Caki2 (cell line): ENCODE data around the gene EHBP1. TPM values are rescaled to one million over a fixed set of nuclear protein-coding genes. Genes with fewer than 3 reads are reported as not detected.
"Not testable (repeated sequence)": the region's sequence is repeated elsewhere in the genome, so short reads cannot be mapped to it uniquely, and the experiment has no call there.

Source experiments
- DNase-seq: peaks from one replicate; pipeline ENCODE4 v3.0.0-alpha.2; 2015; ENCODE audit warnings: low read depth
- in situ Hi-C: cut with HindIII; loops from 2 replicates; pipeline ENCODE4 v1.10.0; 2016; ENCODE audit warnings: low sequenced_read_pairs, low pct_unique_long_range_greater_than_20kb, mixed read lengths
- total RNA-seq: library from RNA; depleted of rRNA; stranded (reverse); fragments of >200 nt; shearing (Covaris generic); gene quantifications from 2 replicates; pipeline ENCODE4 v1.2.3, GENCODE V29; 2014; ENCODE audit warnings: low replicate concordance

The EHBP1 gene
- total RNA-seq, 1 experiment from 2014 or later = 31.6 TPM

DNA sequence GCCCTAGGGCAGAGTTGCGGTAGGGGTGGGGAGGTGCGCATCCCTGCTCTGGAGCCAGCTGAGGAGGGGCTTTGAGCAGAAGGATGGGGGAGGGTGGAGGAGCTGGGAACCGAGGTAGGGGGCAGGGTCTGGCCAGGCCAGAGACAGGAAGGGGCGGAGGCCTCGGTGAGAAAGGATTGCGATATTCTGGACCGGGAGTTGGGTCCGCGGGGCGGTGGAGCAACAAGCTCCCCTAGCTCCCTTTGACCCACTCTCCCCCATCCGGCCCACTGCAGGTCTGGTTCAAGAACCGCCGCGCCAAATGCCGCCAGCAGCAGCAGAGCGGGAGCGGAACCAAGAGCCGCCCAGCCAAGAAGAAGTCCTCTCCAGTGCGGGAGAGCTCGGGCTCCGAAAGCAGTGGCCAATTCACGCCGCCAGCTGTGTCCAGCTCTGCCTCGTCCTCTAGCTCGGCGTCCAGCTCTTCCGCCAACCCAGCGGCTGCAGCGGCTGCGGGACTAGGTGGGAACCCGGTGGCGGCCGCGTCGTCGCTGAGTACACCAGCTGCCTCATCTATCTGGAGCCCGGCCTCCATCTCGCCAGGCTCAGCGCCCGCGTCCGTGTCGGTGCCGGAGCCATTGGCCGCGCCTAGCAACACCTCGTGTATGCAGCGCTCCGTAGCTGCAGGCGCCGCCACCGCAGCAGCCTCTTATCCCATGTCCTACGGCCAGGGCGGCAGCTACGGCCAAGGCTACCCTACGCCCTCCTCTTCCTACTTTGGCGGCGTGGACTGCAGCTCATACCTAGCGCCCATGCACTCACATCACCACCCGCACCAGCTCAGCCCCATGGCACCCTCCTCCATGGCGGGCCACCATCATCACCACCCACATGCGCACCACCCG lies 350.0 kb downstream of the EHBP1 start:
- no peak for DNase-seq
- in situ Hi-C loops = no loop called here

- no peak for DNase-seq
- in situ Hi-C loops = no loop called here
Measured at GRCh38 chr2:63056107-63057050, 350.9 kb downstream of the EHBP1 start.

- DNase-seq = no peak
- in situ Hi-C loops = no loop called here
Measured at GRCh38 chr2:63057249-63058143, 352.0 kb downstream of the EHBP1 start.

GRCh38 chr2:63058144-63058920 lies 352.8 kb downstream of the EHBP1 start:
- in situ Hi-C loops = no loop called here
- DNase-seq = no peak

GRCh38 chr2:63058921-63059792 lies 353.6 kb downstream of the EHBP1 start:
- in situ Hi-C loops = no loop called here

DNA sequence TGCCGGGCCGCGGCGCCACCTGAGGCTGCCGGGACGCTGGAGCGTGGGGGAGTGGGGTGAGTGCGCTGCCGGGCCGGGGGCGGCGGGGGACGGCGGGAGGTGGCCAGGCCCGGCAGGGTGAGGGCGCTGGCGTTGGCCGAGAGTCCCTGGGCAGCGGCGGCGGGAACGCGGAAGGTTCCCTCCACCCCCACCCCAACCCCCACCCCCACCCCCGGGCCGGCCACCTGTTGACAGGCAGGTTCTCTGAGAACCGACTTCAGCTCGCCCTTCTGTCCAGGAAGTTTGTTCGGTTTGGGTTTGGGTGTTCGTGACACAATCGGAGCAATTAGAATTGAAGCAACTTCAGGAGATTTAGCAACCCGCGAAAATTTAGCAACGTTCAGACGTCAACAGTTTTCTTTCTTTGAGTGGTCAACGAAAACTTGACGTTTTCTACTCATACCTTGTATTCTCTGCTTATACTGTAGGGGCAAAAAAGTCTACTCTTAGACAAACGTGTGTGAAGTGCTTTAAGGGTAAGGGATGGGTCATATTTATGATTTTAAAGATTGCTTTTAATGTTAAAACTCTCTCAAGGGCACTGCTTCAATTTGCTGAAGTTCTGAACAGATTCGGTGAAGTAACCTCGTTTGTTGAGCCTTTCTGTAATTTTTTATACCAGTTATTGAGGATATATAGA lies 354.4 kb downstream of the EHBP1 start:
- in situ Hi-C loops = no loop called here
- no peak for DNase-seq

More at GRCh38 chr2:63058921-63059792, 353.6 kb downstream of the EHBP1 start:
- DNase-seq = no peak

DNA sequence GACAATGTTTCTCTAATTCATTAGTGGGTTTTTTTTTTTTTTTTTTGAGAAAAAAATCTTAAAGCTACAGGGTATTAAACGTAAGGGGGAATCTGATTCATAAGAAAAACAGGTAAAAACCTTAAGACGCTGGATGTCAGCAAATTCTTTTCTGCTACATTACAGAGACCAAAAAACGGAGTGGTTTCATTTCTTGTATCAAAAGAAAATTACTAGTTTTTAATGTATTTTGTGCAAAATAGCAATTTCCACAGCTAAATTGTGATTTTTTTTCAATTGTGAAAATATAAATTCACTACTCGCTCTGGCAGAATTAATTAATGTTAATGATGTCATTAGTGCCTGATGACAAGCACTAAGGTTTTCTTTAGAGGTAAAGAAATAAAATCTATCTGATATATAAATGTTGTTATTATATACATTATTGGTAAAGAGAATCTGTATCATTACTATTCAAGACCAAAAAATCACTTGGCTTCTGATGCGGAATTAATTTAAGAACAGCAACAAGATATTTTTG lies 355.0 kb downstream of the EHBP1 start:
- no peak for DNase-seq
- in situ Hi-C loops = no loop called here

DNA sequence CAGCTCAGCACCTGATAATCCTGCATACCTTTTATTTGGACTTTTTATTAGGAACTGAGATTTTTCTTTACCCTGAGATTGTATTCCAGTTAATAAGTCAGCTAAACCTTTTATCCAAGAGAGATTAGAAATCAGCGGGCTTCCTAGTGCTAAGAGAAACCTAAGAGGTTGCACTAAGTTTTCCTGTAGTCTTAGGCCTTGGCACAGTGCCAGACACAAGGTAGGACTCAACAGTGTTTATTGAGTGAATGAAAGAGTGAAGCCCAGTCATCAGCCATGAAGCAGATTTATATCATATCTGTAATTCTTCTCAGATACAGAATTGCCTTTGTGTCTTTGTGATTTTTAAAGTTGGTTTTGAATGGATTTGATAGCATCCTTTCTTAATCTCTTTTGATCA lies 358.7 kb downstream of the EHBP1 start:
- DNase-seq = no peak

DNA sequence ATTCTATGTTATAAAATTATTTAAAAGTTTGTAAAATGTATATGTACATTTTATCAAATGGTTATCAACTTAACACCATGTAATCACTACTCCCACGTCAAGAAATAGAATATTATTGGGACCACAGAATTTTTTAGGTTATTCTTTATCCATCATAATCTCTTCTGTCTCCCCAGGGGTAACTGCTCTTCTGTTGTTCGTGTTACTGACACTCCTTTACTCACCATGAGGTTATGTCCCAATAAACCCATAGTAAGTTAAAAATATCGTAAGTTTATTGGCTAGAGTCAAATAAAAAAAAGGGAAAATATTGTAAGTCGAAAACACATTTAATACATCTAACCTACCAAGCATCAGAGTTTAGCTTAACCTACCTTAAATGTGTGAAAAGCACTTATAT lies 359.1 kb downstream of the EHBP1 start:
- DNase-seq = no peak
- in situ Hi-C loops = no loop called here

More for the DNA sequence above, 358.7 kb downstream of the EHBP1 start:
- in situ Hi-C loops = no loop called here

GRCh38 chr2:63066265-63066664 lies 360.8 kb downstream of the EHBP1 start:
- in situ Hi-C loops = no loop called here
- no peak for DNase-seq

- DNase-seq = no peak
- in situ Hi-C loops = no loop called here
Measured at GRCh38 chr2:63066838-63067237, 361.3 kb downstream of the EHBP1 start.

- in situ Hi-C loops = no loop called here
- DNase-seq = no peak
Measured at GRCh38 chr2:63071664-63072063, 366.2 kb downstream of the EHBP1 start.

- in situ Hi-C loops = no loop called here
- DNase-seq = no peak
Measured at GRCh38 chr2:63073994-63074393, 368.5 kb downstream of the EHBP1 start.

- in situ Hi-C loops, DNase-seq: not testable (repeated sequence)
Measured at GRCh38 chr2:63074399-63074798, 368.9 kb downstream of the EHBP1 start.

DNA sequence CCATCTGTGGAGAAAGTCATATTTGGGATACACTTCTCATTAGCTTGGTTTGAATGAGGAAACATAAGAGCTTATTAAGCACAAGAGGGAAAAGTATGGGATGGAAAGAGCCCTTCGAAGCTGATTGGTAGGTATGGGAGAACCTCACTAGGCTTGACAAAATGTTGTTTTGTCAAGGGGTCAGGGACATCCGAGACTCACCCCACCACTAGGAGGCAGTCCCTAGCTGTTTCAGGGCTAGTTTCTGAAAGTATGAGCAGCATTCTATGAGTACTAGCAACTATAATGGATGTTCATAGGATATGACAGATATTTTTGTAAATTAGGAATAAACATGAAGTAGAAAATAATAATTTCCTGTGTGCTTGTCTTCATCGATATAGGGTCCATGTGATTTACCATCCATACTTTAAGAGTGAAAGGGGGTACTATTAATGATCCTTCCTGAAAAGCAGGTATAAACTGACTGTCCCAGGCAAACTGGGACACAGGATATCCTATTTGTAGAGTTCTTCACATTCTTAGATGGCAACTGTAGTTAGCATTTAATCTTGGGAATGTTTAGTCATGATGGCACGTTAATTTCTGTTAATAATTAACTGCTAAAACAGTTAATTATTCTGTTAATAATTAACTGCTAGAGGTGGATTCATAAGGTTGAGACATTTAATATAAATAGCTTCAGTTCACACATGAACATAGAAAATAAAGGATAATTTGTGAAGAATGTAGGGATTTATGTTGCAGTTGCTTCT lies 373.5 kb downstream of the EHBP1 start:
- in situ Hi-C loops = no loop called here
- peak; percentile 69 for DNase-seq
